RWPE2 (cell line): Measurements from ENCODE around the gene ANKRD17.

Experiments
- ATAC-seq: fragments of 200-7000 bp; cut with Tn5 transposase; 3 replicates; pipeline ENCODE4 v1.9.1; 2021; ENCODE audit warnings: low read depth
- DNase-seq: peaks from one replicate; pipeline ENCODE4 v3.0.0-alpha.2; 2020; ENCODE audit warnings: low spot score
- H3K27ac ChIP-seq: fragments of 450-650 bp; 2 replicates; pipeline ENCODE4 v1.5.1; 2017; ENCODE audit warnings: mild to moderate bottlenecking; ENCODE audit not compliant: poor library complexity, severe bottlenecking
- H3K27me3 ChIP-seq: fragments of 250-450 bp; sonication (Bioruptor Pico); 2 replicates; pipeline ENCODE4 v1.5.1; 2021; ENCODE audit warnings: mild to moderate bottlenecking, moderate library complexity; ENCODE audit not compliant: insufficient read depth, poor library complexity, severe bottlenecking
- H3K36me3 ChIP-seq: fragments of 250-450 bp; sonication (Bioruptor Pico); 2 replicates; pipeline ENCODE4 v1.5.1; 2020; ENCODE audit warnings: low read depth, mild to moderate bottlenecking, moderate library complexity
- H3K4me1 ChIP-seq: fragments of 250-450 bp; sonication (Bioruptor Pico); 2 replicates; pipeline ENCODE4 v1.5.1; 2021; ENCODE audit warnings: mild to moderate bottlenecking, moderate library complexity; ENCODE audit not compliant: insufficient read depth, poor library complexity, severe bottlenecking
- H3K4me3 ChIP-seq: fragments of 250-450 bp; sonication (Bioruptor Pico); 2 replicates; pipeline ENCODE4 v1.5.1; 2021; ENCODE audit warnings: mild to moderate bottlenecking, moderate library complexity; ENCODE audit not compliant: severe bottlenecking
- H3K9me3 ChIP-seq: fragments of 250-450 bp; sonication (Bioruptor Pico); 2 replicates; pipeline ENCODE4 v1.5.1; 2021; ENCODE audit warnings: mild to moderate bottlenecking, moderate library complexity; ENCODE audit not compliant: severe bottlenecking
- CTCF ChIP-seq: fragments of 450-650 bp; IDR thresholded peaks from one replicate; pipeline ENCODE4 v1.5.1; 2017; ENCODE audit warnings: mild to moderate bottlenecking, moderate library complexity; ENCODE audit not compliant: poor library complexity, severe bottlenecking

The ANKRD17 gene

GRCh38 chr4:73247100-73247499, 11.5 kb downstream of the ANKRD17 start:
- ATAC-seq = no peak
- TF ChIP-seq CTCF = no peak
- Histone ChIP-seq H3K4me3 (no peak overlapping the region), H3K36me3 (peaks cover 39% of the 10 kb centered on the region), H3K4me1 (no peaks in the 10 kb centered on the region), H3K9me3 (no peaks in the 10 kb centered on the region), H3K27me3 (no peaks in the 10 kb centered on the region), H3K27ac (no peak overlapping the region)
- DNase-seq = no peak

GRCh38 chr4:73245955-73246354, 12.6 kb downstream of the ANKRD17 start:
- ATAC-seq (no peak), DNase-seq (no peak)
- H3K27me3 ChIP-seq = no peaks in the 10 kb centered on the region
- H3K27ac ChIP-seq = no peak overlapping the region
- H3K9me3 ChIP-seq = no peaks in the 10 kb centered on the region
- H3K36me3 ChIP-seq = peaks cover 37% of the 10 kb centered on the region
- no peak for TF ChIP-seq CTCF
- no peaks in the 10 kb centered on the region for H3K4me1 ChIP-seq
- H3K4me3 ChIP-seq = no peak overlapping the region

- no peak for TF ChIP-seq CTCF
- Histone ChIP-seq H3K4me1 (no peaks in the 10 kb centered on the region), H3K4me3 (no peak overlapping the region), H3K27me3 (no peaks in the 10 kb centered on the region), H3K27ac (no peak overlapping the region), H3K36me3 (peaks cover 36% of the 10 kb centered on the region), H3K9me3 (no peaks in the 10 kb centered on the region)
- DNase-seq = no peak
- ATAC-seq = no peak
These were observed 13.5 kb downstream of the ANKRD17 start for GRCh38 chr4:73244945-73245601.

- no peak for TF ChIP-seq CTCF
- no peak for ATAC-seq
- no peak for DNase-seq
- no peak overlapping the region for H3K27ac ChIP-seq
- no peaks in the 10 kb centered on the region for H3K27me3 ChIP-seq
- H3K36me3 ChIP-seq = peaks cover 44% of the 10 kb centered on the region
- H3K9me3 ChIP-seq = no peaks in the 10 kb centered on the region
- no peak overlapping the region for H3K4me3 ChIP-seq
- H3K4me1 ChIP-seq = no peaks in the 10 kb centered on the region
These were observed 21.6 kb downstream of the ANKRD17 start for GRCh38 chr4:73237044-73237443.

GRCh38 chr4:73236151-73236550, 22.4 kb downstream of the ANKRD17 start:
- Histone ChIP-seq H3K9me3 (no peaks in the 10 kb centered on the region), H3K4me1 (no peaks in the 10 kb centered on the region), H3K4me3 (no peak overlapping the region), H3K27me3 (no peaks in the 10 kb centered on the region), H3K36me3 (peaks cover 42% of the 10 kb centered on the region), H3K27ac (no peak overlapping the region)
- ATAC-seq = no peak
- DNase-seq = no peak
- TF ChIP-seq CTCF = no peak
